ENCODE data around the gene CENPC. TPM values are rescaled to one million over a fixed set of nuclear protein-coding genes. Genes with fewer than 3 reads are reported as not detected.
"Not testable (repeated sequence)": the region's sequence is repeated elsewhere in the genome, so short reads cannot be mapped to it uniquely, and the experiment has no call there.

CENPC gene
- polyA plus RNA-seq, 1 donor from 2014 or later: 18.7 TPM

- Mint-ChIP-seq H3K27ac (peak overlapping the region in 1 of 3 donors; percentile 70), H3K27me3 (no peaks in the 10 kb centered on the region), H3K9me3 (no peaks in the 10 kb centered on the region), H3K36me3 (peaks cover 11% of the 10 kb centered on the region), H3K4me3 (no peak overlapping the region), H3K4me1 (peaks cover 50 to 54% (median 51%) of the 10 kb centered on the region in 3 donors)
Measured at GRCh38 chr4:67568820-67569219, 23.5 kb upstream of the CENPC start.

- Mint-ChIP-seq H3K9me3 (no peaks in the 10 kb centered on the region), H3K4me3 (peak overlapping the region in 2 of 4 donors; percentile 54 to 80), H3K4me1 (peaks cover 45 to 54% (median 46%) of the 10 kb centered on the region in 3 donors), H3K27ac (peak overlapping the region in 1 of 3 donors; percentile 85), H3K36me3 (peaks cover 11% of the 10 kb centered on the region), H3K27me3 (no peaks in the 10 kb centered on the region)
Measured at GRCh38 chr4:67566335-67566734, 21.0 kb upstream of the CENPC start.

DNA sequence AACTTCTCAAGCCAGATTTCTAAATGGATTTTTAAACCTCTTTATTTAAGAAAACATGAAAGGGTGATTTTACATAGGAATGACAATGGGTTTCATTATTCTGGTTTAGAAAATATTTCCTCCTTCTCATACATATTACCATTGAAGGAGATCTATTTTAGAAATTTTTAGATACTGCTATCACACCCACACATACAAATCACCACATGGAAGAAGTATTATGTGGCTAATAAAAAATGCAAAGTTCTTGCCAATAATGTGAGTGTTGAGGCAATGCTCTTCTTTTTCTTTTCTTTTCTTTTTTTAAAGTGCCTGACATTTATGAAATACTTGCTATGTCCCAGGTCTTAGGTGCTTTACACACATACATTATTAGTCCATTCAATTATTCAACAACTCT, 20.0 kb upstream of the CENPC start:
- peaks cover 7% of the 10 kb centered on the region for H3K36me3 Mint-ChIP-seq
- peaks cover 51 to 56% (median 54%) of the 10 kb centered on the region in 3 donors for H3K4me1 Mint-ChIP-seq
- peak overlapping the region in 2 of 3 donors; percentile 26 to 83 for H3K27ac Mint-ChIP-seq
- no peaks in the 10 kb centered on the region for H3K27me3 Mint-ChIP-seq
- H3K9me3 Mint-ChIP-seq: no peaks in the 10 kb centered on the region
- peak overlapping the region in 1 of 4 donors; percentile 20 for H3K4me3 Mint-ChIP-seq

- Mint-ChIP-seq H3K4me3 (peak within 1 kb of the TSS; percentile 91 to 98 (median 96)), H3K9me3 (no peaks in the 10 kb centered on the region), H3K27me3 (no peaks in the 10 kb centered on the region), H3K4me1 (peaks cover 47 to 57% (median 50%) of the 10 kb centered on the region in 3 donors), H3K36me3 (no peaks in the 10 kb centered on the region), H3K27ac (peak within 1 kb of the TSS; percentile 89 to 97 (median 96))
Measured at GRCh38 chr4:67558493-67558892, 13.2 kb upstream of the CENPC start, which contains the start of gene STAP1. TSS of gene STAP1 (plus strand) at chr4:67558727. CDS start at chr4:67558810, 83 bp downstream.

- Mint-ChIP-seq H3K4me3 (peak overlapping the region in 2 of 4 donors; percentile 0 to 83), H3K36me3 (no peaks in the 10 kb centered on the region), H3K27ac (peak overlapping the region in 1 of 3 donors; percentile 81), H3K9me3 (no peaks in the 10 kb centered on the region), H3K27me3 (no peaks in the 10 kb centered on the region), H3K4me1 (peaks cover 48 to 54% (median 53%) of the 10 kb centered on the region in 3 donors)
Measured at GRCh38 chr4:67556436-67556835, 11.1 kb upstream of the CENPC start.

GRCh38 chr4:67555447-67555846, 10.1 kb upstream of the CENPC start:
- Mint-ChIP-seq H3K4me1 (peaks cover 46 to 51% (median 50%) of the 10 kb centered on the region in 3 donors), H3K9me3 (no peaks in the 10 kb centered on the region), H3K4me3 (peak overlapping the region in 2 of 4 donors; percentile 41 to 49), H3K27me3 (no peaks in the 10 kb centered on the region), H3K36me3 (no peaks in the 10 kb centered on the region), H3K27ac (peak overlapping the region in 1 of 3 donors; percentile 3)

DNA sequence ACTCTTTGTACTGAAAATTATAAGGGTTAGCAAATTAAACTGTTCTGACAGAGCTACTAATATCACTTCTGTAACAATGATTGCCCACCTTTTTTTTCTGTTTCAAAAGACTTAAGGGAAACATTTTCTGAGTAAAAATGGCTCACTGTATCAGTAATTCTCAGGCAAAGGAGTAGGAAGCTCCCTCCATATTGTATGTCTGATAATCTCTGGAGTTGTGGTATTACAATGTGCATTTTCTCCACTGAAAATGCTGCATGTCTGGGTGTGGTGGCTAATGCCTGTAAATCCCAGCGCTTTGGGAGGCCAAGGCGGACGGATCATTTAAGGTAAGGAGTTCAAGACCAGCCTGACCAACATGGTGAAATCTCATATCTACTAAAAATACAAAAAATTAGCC, 8.8 kb upstream of the CENPC start:
- Mint-ChIP-seq H3K27me3 (no peaks in the 10 kb centered on the region), H3K9me3 (no peaks in the 10 kb centered on the region), H3K36me3 (no peaks in the 10 kb centered on the region), H3K4me1 (peaks cover 46 to 52% (median 50%) of the 10 kb centered on the region in 3 donors), H3K27ac (no peak overlapping the region), H3K4me3 (peak overlapping the region in 1 of 4 donors; percentile 23)

DNA sequence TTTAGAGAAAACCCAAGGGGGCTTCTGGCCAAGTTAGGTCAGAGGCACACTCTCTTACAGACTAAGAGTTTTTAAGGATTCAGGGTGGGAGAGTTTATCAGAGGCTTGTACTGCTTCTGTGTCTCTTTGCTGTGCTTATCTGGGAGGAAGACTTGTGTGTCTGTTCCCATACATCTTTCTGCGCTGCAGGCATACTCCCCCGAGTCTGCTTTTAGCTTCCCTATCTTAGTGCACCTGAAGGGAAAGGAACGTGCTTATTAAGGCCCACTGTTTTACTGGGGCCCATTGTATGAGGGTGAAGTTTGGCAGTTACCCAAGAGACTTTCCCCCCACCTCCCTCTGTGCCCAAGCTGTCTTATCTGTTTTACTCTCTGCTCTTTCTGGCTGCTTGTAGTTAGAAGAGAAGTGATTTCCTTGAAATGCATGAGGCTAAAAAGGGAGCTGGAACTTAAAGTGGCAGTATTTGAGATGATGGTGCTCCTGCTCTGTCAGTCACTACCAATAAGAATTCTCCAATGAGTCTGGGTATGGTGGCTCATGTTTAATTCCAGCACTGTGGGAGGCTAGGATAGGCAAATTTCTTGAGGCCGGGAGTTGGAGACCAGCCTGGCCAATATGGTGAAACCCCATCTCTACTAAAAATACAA, 7.0 kb upstream of the CENPC start:
- H3K27ac Mint-ChIP-seq: peak overlapping the region; percentile 33 to 97 (median 87)
- H3K27me3 Mint-ChIP-seq: not testable (repeated sequence)
- peaks cover 39 to 41% (median 39%) of the 10 kb centered on the region in 3 donors for H3K4me1 Mint-ChIP-seq

DNA sequence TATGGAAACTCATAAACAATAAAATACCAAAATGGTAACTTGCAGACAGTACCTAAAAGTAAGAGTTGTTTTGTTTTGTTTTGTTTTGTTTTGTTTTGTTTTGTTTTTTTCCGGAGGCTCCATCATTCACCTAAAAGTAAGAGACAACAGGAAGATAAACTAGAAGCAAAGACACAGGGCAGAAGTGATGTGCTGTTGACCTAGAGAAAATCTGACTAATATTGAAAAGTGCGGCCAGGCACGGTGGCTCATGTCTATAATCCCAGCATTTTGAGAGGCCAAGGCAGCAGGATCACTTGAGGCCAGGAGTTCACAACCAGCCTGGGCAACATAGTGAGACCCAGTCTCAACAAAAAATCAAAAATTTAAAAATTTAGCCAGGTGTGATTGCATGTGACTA, 5.6 kb upstream of the CENPC start:
- H3K27ac Mint-ChIP-seq: peak overlapping the region; percentile 82 to 97 (median 90)
- no peaks in the 10 kb centered on the region for H3K36me3 Mint-ChIP-seq
- H3K4me1 Mint-ChIP-seq: peaks cover 25 to 33% (median 31%) of the 10 kb centered on the region in 3 donors
- H3K9me3 Mint-ChIP-seq: no peaks in the 10 kb centered on the region
- no peaks in the 10 kb centered on the region for H3K27me3 Mint-ChIP-seq
- H3K4me3 Mint-ChIP-seq: peak overlapping the region; percentile 84 to 93 (median 92)

More for the DNA sequence above, 7.0 kb upstream of the CENPC start:
- H3K9me3 Mint-ChIP-seq, H3K36me3 Mint-ChIP-seq: not testable (repeated sequence)
- peak overlapping the region in 2 of 4 donors; percentile 75 to 91 for H3K4me3 Mint-ChIP-seq

- Mint-ChIP-seq H3K4me3 (peak overlapping the region; percentile 84 to 93 (median 92)), H3K9me3 (no peaks in the 10 kb centered on the region), H3K36me3 (no peaks in the 10 kb centered on the region), H3K27ac (peak overlapping the region; percentile 82 to 97 (median 90)), H3K27me3 (no peaks in the 10 kb centered on the region), H3K4me1 (peaks cover 25 to 32% (median 31%) of the 10 kb centered on the region in 3 donors)
Measured at GRCh38 chr4:67550451-67550850, 5.1 kb upstream of the CENPC start.

DNA sequence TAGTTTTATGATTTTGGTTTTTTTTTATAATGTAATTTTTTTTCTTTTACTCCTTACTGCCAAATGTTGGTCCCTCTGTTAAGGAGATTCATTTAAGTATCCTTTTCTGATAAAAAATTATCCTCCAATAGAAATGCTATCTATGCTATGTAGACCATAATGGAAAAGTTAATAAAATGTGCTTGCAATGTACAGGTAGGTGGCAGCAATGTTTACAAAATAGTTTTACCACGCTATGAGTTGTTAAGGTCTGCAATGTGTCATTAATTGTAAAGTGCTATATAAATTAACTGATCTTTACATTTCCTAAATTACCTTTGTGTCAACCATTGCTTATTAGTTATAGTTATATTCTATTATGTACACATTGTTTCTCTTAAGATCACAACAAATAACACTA, 3.8 kb upstream of the CENPC start:
- no peaks in the 10 kb centered on the region for H3K9me3 Mint-ChIP-seq
- H3K27me3 Mint-ChIP-seq: no peaks in the 10 kb centered on the region
- H3K4me3 Mint-ChIP-seq: peak overlapping the region; percentile 43 to 93 (median 88)
- no peaks in the 10 kb centered on the region for H3K36me3 Mint-ChIP-seq
- peak overlapping the region in 2 of 3 donors; percentile 90 to 97 for H3K27ac Mint-ChIP-seq
- peaks cover 29 to 36% (median 32%) of the 10 kb centered on the region in 3 donors for H3K4me1 Mint-ChIP-seq

DNA sequence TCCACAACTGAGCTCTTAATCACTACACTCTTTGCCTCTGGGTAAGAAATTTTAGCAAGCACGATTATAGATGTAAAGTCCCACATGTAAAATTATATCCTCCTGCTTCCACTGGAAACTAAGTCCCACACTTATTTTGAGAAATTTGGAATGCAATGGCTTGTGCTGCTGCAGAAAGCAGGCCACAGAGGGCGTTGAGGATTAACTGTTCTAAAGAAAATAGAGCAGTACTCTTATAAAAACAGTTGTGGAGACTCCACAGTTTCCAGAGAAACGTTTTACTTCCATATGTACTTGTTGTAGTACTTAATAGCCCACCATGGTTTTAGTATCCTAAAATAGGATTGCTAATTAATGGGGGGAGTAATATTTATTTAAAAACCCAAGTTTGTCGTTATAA, 1.7 kb upstream of the CENPC start:
- Mint-ChIP-seq H3K4me1 (peaks cover 33 to 44% (median 38%) of the 10 kb centered on the region in 3 donors), H3K4me3 (peak overlapping the region in 2 of 4 donors; percentile 63 to 67), H3K27ac (no peak overlapping the region), H3K9me3 (no peaks in the 10 kb centered on the region), H3K36me3 (no peaks in the 10 kb centered on the region), H3K27me3 (no peaks in the 10 kb centered on the region)

DNA sequence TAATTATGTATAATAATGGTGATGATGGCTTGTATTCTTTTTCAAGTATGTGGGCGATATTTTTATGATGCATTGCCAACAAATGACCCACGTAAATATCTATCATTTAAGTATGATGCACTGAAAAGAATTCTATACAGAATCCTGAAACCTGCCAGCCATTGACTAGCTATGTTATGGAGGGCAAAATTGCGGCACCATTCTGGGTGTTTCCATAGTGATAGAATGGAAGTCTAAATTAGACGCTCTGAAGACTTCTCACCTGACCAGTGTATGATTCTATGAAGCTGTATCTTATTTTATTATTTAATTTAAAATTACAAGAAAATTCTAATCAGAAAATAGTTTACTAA, 677 bp upstream of the CENPC start:
- Mint-ChIP-seq H3K27me3 (no peaks in the 10 kb centered on the region), H3K4me3 (peak overlapping the region; percentile 98 to 100 (median 99)), H3K27ac (peak overlapping the region; percentile 98 to 100 (median 100)), H3K4me1 (peaks cover 24 to 44% (median 38%) of the 10 kb centered on the region in 3 donors), H3K9me3 (no peaks in the 10 kb centered on the region), H3K36me3 (peaks cover 1% of the 10 kb centered on the region)

GRCh38 chr4:67542076-67542475, 3.2 kb downstream of the CENPC start:
- Mint-ChIP-seq H3K36me3 (peaks cover 1% of the 10 kb centered on the region), H3K27ac (peak overlapping the region in 2 of 3 donors; percentile 44 to 63), H3K4me3 (peak overlapping the region in 1 of 4 donors; percentile 41), H3K4me1 (peaks cover 13 to 33% (median 31%) of the 10 kb centered on the region in 3 donors), H3K9me3 (no peaks in the 10 kb centered on the region), H3K27me3 (no peaks in the 10 kb centered on the region)

- Mint-ChIP-seq H3K9me3 (no peaks in the 10 kb centered on the region), H3K4me3 (no peak overlapping the region), H3K4me1 (peaks cover 19 to 32% (median 29%) of the 10 kb centered on the region in 3 donors), H3K27ac (peak overlapping the region in 1 of 3 donors; percentile 8), H3K36me3 (peaks cover 1% of the 10 kb centered on the region), H3K27me3 (no peaks in the 10 kb centered on the region)
Measured at GRCh38 chr4:67539830-67540229, 5.5 kb downstream of the CENPC start.
